ENCODE measurements around the gene LRIT1.

LRIT1 gene

GRCh38 chr10:84188815-84189214 is 52.5 kb downstream of the LRIT1 start:
- CTCF ChIA-PET: interaction anchor here (0.7 to 2.0 kb wide), 2 partner anchors 16 to 40 kb away, joined by 3 to 4 read pairs; no protein-coding TSS in a partner anchor
- 78% methylated on average over 3 of the region's 3 CpGs for WGBS (ENCODE audit: insufficient coverage)

GRCh38 chr10:84185526-84186175 is 55.7 kb downstream of the LRIT1 start:
- Histone ChIP-seq H3K4me3 (ENCODE audit: control insufficient read depth in 1 of 7, extremely low read depth in 1 of 7, insufficient read depth in 4 of 7, low read depth in 2 of 7, low read length in 6 of 7) (no peak overlapping the region), H3K27me3 (replicated peaks in 2 of 5; ENCODE audit: control insufficient read depth in 4 of 5, insufficient read depth in 5 of 5, low read length in 4 of 5) (peaks cover 0 to 7% (median 1%) of the 10 kb centered on the region in 5 experiments), H3K9me3 (ENCODE audit: control extremely low read depth in 1 of 5, control insufficient read depth in 4 of 5, insufficient read depth in 2 of 5, low read depth in 1 of 5, low read length in 4 of 5) (peaks cover 0 to 3% (median 0%) of the 10 kb centered on the region in 5 experiments), H3K36me3 (ENCODE audit: control insufficient read depth in 4 of 4, insufficient read depth in 4 of 4, low read length in 3 of 4) (no peaks in the 10 kb centered on the region), H3K27ac (ENCODE audit: insufficient read depth in 1 of 2, low read depth in 1 of 2, low read length in 2 of 2, poor library complexity in 1 of 2, severe bottlenecking in 2 of 2) (no peak overlapping the region), H3K4me1 (ENCODE audit: control extremely low read depth in 1 of 4, control insufficient read depth in 4 of 4, insufficient read depth in 4 of 4, low read length in 3 of 4) (no peaks in the 10 kb centered on the region)
- CTCF ChIA-PET: no interaction called here
- no peak for DNase-seq
- WGBS (ENCODE audit: insufficient coverage): 84% methylated on average over 11 of the region's 11 CpGs
- POLR2A ChIA-PET: no interaction called here

More at GRCh38 chr10:84188815-84189214, 52.5 kb downstream of the LRIT1 start:
- Histone ChIP-seq H3K4me3 (ENCODE audit: control insufficient read depth in 1 of 7, extremely low read depth in 1 of 7, insufficient read depth in 4 of 7, low read depth in 2 of 7, low read length in 6 of 7) (no peak overlapping the region), H3K27ac (ENCODE audit: insufficient read depth in 1 of 2, low read depth in 1 of 2, low read length in 2 of 2, poor library complexity in 1 of 2, severe bottlenecking in 2 of 2) (no peak overlapping the region), H3K36me3 (ENCODE audit: control insufficient read depth in 4 of 4, insufficient read depth in 4 of 4, low read length in 3 of 4) (no peaks in the 10 kb centered on the region), H3K27me3 (replicated peaks in 2 of 5; ENCODE audit: control insufficient read depth in 4 of 5, insufficient read depth in 5 of 5, low read length in 4 of 5) (peaks cover 3 to 33% (median 8%) of the 10 kb centered on the region in 5 experiments), H3K4me1 (ENCODE audit: control extremely low read depth in 1 of 4, control insufficient read depth in 4 of 4, insufficient read depth in 4 of 4, low read length in 3 of 4) (peaks cover 0 to under 1% (median under 1%) of the 10 kb centered on the region in 4 experiments), H3K9me3 (ENCODE audit: control extremely low read depth in 1 of 5, control insufficient read depth in 4 of 5, insufficient read depth in 2 of 5, low read depth in 1 of 5, low read length in 4 of 5) (no peaks in the 10 kb centered on the region)
- no peak for DNase-seq
- POLR2A ChIA-PET: no interaction called here

- POLR2A ChIA-PET: no interaction called here
- peaks cover 0 to 3% (median 0%) of the 10 kb centered on the region in 5 experiments for H3K9me3 ChIP-seq (ENCODE audit: control extremely low read depth in 1 of 5, control insufficient read depth in 4 of 5, insufficient read depth in 2 of 5, low read depth in 1 of 5, low read length in 4 of 5)
These were observed 56.8 kb downstream of the LRIT1 start for GRCh38 chr10:84184517-84184916.

GRCh38 chr10:84181631-84182030 is 59.7 kb downstream of the LRIT1 start:
- Histone ChIP-seq H3K27ac (ENCODE audit: insufficient read depth in 1 of 2, low read depth in 1 of 2, low read length in 2 of 2, poor library complexity in 1 of 2, severe bottlenecking in 2 of 2) (no peak overlapping the region), H3K9me3 (ENCODE audit: control extremely low read depth in 1 of 5, control insufficient read depth in 4 of 5, insufficient read depth in 2 of 5, low read depth in 1 of 5, low read length in 4 of 5) (peaks cover 0 to 3% (median 0%) of the 10 kb centered on the region in 5 experiments), H3K27me3 (replicated peaks in 2 of 5; ENCODE audit: control insufficient read depth in 4 of 5, insufficient read depth in 5 of 5, low read length in 4 of 5) (peaks cover 0 to 2% (median 0%) of the 10 kb centered on the region in 5 experiments), H3K4me1 (ENCODE audit: control extremely low read depth in 1 of 4, control insufficient read depth in 4 of 4, insufficient read depth in 4 of 4, low read length in 3 of 4) (peaks cover 0 to 16% (median 11%) of the 10 kb centered on the region in 4 experiments), H3K4me3 (ENCODE audit: control insufficient read depth in 1 of 7, extremely low read depth in 1 of 7, insufficient read depth in 4 of 7, low read depth in 2 of 7, low read length in 6 of 7) (no peak overlapping the region), H3K36me3 (ENCODE audit: control insufficient read depth in 4 of 4, insufficient read depth in 4 of 4, low read length in 3 of 4) (no peaks in the 10 kb centered on the region)
- no peak for DNase-seq
- CTCF ChIA-PET: interaction anchor here (1.6 kb wide), 1 partner anchor 33 kb away, joined by 7 read pairs; no protein-coding TSS in a partner anchor
- WGBS (ENCODE audit: insufficient coverage): 95% methylated on average over 5 of the region's 5 CpGs
- POLR2A ChIA-PET: no interaction called here

More at GRCh38 chr10:84184517-84184916, 56.8 kb downstream of the LRIT1 start:
- Histone ChIP-seq H3K36me3 (ENCODE audit: control insufficient read depth in 4 of 4, insufficient read depth in 4 of 4, low read length in 3 of 4) (no peaks in the 10 kb centered on the region), H3K27me3 (replicated peaks in 2 of 5; ENCODE audit: control insufficient read depth in 4 of 5, insufficient read depth in 5 of 5, low read length in 4 of 5) (peaks cover 0 to 3% (median 1%) of the 10 kb centered on the region in 5 experiments), H3K27ac (ENCODE audit: insufficient read depth in 1 of 2, low read depth in 1 of 2, low read length in 2 of 2, poor library complexity in 1 of 2, severe bottlenecking in 2 of 2) (no peak overlapping the region), H3K4me3 (ENCODE audit: control insufficient read depth in 1 of 7, extremely low read depth in 1 of 7, insufficient read depth in 4 of 7, low read depth in 2 of 7, low read length in 6 of 7) (no peak overlapping the region), H3K4me1 (ENCODE audit: control extremely low read depth in 1 of 4, control insufficient read depth in 4 of 4, insufficient read depth in 4 of 4, low read length in 3 of 4) (no peaks in the 10 kb centered on the region)
- WGBS (ENCODE audit: insufficient coverage): 87% methylated on average over 3 of the region's 4 CpGs
- DNase-seq: no peak
- CTCF ChIA-PET: interaction anchor here (1.7 kb wide), 1 partner anchor 18 kb away, joined by 4 read pairs; no protein-coding TSS in a partner anchor

Measured in common myeloid progenitor, CD34-positive (primary cell).